Stimulated activated CD4-positive, alpha-beta T cell treated with anti-CD3 and anti-CD28 coated beads, Interleukin-1b, Interleukin-23, amount 100 ng/mL, for 4 hours (primary cell): Measurements from ENCODE around the gene SLC25A22.

Experiments used
- DNase-seq, 2 donors: peaks; one replicate each; pipeline ENCODE4 v3.0.0-alpha.2; 2020; ENCODE audit warnings: low read depth in 2 of 2

SLC25A22 gene

DNA sequence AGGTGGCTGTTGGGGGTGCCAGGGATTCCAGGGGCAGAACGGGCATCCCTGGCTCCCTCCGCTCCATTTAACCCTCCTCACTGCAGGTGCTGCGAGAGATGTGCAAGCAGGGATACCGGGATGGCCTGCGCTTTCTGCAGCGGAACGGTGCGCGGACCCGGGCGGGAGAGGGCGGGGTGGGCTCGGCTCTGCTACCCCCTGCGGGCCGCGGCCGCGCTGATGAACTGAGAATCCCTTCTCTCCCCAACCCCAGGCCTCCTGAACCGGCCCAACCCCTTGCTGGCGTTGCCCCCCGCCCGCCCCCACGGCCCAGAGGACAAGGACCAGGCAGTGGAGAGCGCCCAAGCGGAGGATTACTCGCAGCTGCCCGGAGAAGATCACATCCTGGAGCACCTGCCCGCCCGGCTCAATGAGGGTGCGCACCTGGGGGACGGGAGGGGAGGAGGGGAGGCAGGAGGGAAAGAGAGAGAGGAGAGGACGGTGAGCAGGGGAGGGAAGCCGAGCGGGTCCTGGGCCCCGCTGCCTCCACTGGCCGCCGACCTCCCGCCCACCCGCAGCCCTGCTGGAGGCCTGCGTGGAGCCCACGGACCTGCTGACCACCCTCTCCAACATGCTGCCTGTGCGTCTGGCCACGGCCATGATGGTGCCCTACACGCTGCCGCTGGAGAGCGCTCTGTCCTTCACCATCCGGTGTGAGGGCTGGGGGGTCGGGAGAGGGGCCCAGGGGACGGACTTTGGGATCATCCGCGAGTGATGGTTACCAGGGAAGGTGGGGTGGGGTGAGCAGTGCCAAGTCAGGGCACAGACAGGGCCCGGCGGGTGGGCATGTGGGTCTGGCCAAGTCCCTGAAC, 25.6 kb upstream of the SLC25A22 start:
- no peak for DNase-seq

- no peak for DNase-seq
These were observed 23.7 kb upstream of the SLC25A22 start for GRCh38 chr11:821512-822371.

DNA sequence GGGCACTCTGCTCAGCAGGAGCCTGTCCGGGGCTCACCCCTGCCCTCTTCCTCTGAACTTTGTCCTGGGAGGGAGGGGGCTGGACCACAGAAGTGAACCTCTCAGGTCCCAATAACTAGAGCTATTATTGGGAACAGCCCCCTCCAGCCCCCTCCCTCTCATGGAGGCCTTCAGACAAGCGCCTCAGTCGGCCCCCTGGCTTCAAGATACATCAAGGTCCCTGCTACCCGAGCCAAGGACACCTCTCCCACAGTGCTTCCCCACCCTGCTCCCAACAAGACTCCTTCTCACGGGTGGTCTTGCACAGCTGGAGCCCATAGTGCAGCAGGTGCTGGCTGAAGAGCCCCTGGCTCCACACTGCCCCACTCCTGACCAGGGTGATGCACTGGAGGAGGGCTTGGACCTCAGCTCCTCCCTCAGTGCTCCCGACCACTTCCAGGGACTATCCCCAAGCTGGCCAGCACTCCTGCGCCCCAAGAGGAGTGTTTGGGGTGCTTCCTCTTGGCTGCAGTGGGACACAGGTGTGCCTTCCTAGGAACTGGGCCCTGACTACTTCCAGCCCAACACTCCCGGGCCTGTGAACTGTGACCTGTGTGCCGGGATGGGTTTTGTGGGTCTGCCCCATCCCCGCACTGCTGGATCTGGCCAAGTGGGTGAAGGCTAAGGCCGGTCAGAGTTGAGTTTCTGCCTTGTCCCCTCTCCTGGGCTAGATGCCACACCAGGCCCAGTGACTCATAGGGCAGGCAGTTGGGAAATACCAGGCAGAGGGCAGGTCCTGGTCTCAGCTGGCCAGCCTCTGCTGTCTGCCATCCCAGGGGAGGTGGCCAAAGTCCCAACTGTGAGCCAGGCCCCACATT, 22.8 kb upstream of the SLC25A22 start:
- DNase-seq = no peak

- peak; percentile 78 to 86 for DNase-seq
These were observed 22.0 kb upstream of the SLC25A22 start for GRCh38 chr11:819943-820649.

DNA sequence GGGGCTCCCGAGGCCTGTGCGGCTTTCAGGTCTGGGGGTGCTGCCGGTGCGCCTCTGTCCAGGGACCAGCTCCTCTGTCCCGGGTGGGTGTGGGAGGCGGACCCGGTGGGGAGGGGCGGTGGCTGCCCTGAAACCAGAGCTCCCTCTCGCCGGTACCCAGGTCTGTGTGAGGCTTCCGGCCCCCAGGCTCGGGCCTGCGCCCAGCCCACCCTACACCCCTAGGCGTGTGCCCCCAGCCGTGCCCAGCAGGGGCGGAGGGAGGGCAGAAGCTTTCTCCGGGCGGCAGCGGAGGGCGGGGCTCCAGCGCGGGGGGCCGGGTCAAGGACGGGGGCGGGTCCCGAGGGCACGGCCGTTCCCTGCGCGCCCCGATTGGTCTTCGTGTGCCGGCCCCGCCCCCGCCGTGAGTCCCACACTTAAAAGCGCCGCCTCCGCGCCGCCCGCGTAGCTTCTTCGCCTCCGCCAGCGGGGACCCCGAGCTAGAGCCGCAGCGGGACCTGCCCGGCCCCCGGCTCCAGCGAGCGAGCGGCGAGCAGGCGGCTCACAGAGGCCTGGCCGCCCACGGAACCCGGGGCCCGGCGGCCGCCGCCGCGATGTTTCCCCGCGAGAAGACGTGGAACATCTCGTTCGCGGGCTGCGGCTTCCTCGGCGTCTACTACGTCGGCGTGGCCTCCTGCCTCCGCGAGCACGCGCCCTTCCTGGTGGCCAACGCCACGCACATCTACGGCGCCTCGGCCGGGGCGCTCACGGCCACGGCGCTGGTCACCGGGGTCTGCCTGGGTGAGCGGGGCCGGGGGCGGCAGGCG, 21.2 kb upstream of the SLC25A22 start:
- peak; percentile 91 to 94 for DNase-seq

DNA sequence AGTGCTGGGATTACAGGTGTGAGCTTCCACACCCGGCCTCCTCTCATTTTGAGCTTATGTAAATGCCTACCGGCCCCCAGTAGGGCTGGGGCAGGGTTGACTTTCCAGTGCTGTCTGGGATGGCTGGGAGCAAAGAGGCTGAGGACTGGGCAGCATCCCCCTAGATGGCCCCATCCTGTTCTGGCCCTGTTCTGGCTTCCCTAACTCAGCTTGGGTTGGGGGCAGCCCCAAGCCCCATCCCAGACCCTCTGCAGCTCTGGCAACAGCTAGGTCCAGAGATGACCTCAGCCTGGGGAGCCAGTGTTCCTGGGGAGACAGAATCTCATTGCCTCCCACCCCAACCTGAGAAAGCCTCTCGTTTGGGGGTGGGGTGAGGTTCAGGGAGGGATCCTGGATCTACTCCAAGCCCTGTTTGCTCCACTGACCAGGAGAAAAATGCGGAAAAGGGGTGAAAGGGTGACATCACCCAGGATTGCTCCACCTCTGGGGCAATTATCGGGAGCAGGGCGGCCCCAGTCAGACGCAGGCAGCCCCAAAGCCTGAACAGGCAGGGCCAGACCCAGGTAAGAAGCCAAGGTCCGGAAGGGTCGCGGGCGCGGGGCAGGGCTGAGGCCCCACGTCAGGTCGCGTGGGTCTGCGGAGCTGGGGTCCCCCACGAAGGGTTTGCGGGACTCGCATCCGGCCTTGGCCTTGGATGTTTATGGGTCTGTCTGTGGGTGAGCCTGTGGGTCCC, 20.5 kb upstream of the SLC25A22 start, which contains the start of gene PNPLA2:
Gene PNPLA2, plus strand, starts transcription at position 519 of the 733 bp plus-strand sequence. CDS start 805 bp downstream, outside the sequence.
- DNase-seq = no peak

- no peak for DNase-seq
These were observed 18.3 kb upstream of the SLC25A22 start for GRCh38 chr11:816433-816779.

GRCh38 chr11:815675-816432, 17.8 kb upstream of the SLC25A22 start:
- DNase-seq = no peak

DNA sequence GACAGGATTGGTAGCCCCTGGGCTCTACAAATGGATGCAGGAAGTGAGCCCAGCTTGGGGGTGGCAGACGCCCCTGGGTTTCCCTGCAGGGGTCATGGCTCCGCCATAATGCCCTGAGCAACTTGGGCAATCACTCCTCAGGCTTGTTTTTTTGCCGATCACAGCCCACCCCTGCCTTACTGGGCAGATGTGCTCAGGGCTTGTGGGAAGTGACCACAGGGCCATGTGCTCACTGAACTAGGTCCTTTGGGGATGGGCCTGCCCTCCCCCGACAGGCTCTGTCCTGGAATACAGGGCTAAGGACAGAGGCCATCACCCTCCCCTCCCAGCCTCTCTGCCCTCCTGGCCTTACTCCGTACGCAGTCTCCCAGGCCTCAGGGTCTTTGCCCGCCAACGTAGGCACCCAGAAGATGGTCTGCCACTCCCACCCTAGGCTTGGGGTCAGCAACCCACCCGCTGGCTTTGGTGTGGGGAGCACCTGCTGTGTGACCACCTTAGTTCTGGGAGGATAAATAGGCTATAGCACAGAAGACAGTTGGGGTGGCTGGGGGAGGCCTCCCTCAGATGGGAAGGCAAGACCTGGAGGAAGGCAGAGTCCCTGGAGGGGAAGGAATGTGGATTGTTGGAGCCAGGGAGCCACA, 15.5 kb upstream of the SLC25A22 start:
- no peak for DNase-seq

DNA sequence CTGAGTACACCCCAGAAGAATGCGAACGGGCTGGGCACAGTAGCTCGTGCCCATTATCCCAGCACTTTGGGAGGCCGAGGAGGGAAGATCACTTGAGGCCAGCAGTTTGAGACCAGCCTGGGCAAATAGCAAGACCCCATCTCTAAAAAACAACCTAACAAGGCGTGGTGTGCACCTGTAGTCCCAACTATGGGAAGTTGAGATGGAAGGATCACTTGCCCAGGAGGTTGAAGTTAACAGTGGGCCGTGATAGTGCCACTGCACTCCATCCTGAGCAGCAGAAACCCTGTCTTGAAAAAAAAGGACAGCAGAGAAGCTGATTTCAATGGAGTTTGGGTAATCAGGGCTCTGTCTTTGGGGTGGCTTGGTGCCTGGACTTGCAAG, 15.0 kb upstream of the SLC25A22 start:
- DNase-seq = no peak

DNA sequence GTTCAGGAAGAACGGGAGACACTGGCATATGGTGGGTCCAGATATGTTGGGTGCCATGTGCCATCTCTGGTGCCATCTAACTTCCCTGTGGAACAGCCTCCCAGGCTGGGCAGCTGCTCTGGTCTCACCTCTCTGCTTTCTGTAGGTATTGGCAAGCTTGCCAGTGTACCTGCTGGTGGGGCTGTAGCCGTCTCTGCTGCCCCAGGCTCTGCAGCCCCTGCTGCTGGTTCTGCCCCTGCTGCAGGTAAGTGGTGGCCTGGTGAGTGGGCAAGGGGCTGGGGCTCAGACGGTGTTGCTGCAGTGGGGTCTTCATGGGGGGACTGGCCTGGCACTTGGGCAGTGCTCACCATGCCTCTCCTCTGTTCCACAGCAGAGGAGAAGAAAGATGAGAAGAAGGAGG, 14.3 kb upstream of the SLC25A22 start:
- no peak for DNase-seq

GRCh38 chr11:811446-812245, 13.6 kb upstream of the SLC25A22 start:
- no peak for DNase-seq

- no peak for DNase-seq
These were observed 12.0 kb upstream of the SLC25A22 start for GRCh38 chr11:810040-810567.

DNA sequence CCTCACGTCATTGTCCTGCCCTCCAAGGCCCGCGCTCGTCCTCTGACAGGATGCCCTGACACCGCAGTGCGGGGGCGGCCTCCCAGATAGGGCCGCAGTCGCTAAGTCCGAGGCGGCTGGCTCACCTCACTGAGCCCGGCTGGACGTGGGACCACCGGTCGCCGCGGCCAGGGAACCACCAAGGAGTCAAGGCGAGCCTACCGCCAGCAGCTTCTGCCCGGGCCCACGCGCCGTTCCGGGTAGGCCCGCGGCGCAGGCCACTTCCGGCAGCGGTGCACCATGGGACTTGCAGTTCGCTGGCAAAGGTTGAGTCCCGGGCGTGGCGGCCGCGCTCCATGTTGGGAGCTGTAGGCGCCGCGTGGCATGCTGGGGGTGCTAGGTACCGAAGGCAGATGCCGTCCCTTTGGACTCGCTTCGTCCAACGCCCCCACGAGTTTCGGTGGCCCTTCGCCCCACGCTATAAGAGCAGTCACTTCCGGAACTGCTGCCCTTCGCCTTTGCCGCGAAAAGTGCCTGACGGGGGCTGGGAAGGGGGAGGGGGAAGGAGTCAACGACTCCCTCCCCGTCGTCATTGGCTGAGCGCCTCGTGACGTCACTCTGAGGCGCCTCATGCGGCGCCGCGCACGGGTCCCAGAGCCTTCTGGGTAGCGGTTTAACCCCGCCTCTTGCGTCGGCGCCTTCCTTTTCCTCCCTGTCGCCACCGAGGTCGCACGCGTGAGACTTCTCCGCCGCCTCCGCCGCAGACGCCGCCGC, 11.4 kb upstream of the SLC25A22 start, which contains the start of gene RPLP2:
Gene RPLP2, plus strand, starts transcription at position 681 of the 753 bp plus-strand sequence. CDS start 268 bp downstream, outside the sequence.
- peak; percentile 94 for DNase-seq

DNA sequence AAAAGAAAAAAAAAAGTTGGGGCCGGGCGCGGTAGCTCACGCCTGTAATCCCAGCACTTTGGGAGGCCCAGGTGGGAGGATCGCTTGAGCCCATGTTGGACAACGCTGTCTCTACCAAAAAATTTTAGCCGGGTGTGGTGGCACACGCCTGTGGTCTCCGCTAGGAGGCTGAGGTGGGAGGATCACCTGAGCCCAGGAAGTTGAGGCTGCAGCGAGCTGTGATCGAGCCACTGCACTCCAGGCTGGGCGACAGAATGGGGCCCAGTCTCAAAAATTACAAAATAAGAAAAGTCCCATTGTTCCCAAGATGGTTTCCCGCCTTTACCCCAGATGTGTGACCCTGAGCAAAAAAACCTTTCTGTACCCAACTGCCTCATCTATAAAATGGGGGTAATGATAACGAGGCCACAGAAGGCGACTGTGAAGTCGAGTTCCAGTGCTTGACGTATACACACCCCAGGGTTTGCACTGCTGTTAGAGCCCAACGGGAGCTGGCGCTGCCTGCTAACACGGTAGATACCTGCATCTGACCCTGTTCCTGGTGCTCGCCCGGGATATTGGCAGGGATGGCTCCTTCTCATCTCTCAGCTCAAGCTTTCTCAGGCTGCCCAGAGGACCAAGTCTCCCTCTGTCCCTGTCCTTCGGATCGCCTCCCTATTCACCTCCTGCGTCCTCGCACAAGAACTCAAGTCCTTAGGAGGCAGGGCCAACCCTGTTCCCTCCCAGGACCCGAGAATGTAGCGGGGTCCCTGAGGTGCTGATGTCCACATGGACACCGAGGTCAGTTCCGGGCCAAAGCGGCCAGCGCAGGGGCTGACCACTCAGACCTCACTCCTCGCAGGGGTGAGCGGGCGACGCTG, 10.6 kb upstream of the SLC25A22 start:
- DNase-seq = no peak

DNA sequence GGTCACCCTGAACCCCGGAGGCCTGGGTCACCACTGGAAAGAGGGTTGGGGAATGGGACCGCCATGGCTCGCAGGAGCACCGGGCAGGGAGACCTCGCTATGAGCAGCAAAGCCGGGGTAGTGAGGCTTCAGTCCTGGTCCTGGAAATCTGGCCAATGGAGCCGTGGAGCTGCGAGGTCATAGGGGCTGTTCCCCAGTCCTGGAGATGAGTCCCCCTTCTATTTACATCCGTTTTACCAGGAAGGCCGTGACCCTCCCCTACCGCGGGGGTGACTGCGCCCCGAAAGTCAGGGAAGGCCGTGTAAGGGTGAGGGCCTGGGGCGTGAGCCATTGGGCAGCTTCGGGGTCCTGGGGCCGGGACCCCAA, 6.5 kb upstream of the SLC25A22 start:
- no peak for DNase-seq
